Keratinocyte (primary cell): ENCODE measurements around the gene CTAGE4.
"Not testable (repeated sequence)": the region's sequence is repeated elsewhere in the genome, so short reads cannot be mapped to it uniquely, and the experiment has no call there.

ENCODE experiments used
- EZH2 ChIP-seq: IDR thresholded peaks from one replicate; pipeline ENCODE4 v1.6.1; 2012; ENCODE audit warnings: inconsistent platforms, mild to moderate bottlenecking, low read length, moderate library complexity
- TF ChIP-seq, protein P1 (sequence below), 3 experiments: IDR thresholded peaks in 1 of 3; conservative IDR thresholded peaks in 1 of 3; optimal IDR thresholded peaks in 1 of 3; 2 replicates in 2 of 3; 3 replicates in 1 of 3; pipeline versions ENCODE3 to v1.5.1; 2011; ENCODE audit warnings: low read length in 3 of 3, mild to moderate bottlenecking in 3 of 3, moderate library complexity in 2 of 3, control low read depth in 1 of 3, inconsistent platforms in 1 of 3; ENCODE audit not compliant: insufficient read depth in 2 of 3; ENCODE audit errors: extremely low read depth in 1 of 3

DNA sequence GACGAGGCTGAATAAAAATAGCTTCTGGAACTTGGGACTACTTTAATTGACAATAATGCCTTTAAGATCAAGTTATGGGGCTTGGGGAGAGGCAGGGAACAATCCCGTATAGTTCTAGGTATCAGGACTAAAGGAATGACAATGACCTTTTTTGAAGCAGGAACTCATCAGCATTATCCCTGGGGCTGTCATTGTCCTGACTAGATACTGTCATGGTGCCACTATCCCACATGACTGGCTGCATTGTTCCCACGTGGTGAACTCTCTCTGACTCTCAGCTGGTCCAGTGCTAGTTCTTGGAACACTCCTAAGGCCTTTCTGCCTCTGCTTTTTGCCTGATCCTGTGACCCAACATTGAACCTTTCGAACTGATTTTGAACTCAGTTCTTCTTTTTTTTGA lies 15.7 kb downstream of the CTAGE4 start:
- TF ChIP-seq, protein P1, sequence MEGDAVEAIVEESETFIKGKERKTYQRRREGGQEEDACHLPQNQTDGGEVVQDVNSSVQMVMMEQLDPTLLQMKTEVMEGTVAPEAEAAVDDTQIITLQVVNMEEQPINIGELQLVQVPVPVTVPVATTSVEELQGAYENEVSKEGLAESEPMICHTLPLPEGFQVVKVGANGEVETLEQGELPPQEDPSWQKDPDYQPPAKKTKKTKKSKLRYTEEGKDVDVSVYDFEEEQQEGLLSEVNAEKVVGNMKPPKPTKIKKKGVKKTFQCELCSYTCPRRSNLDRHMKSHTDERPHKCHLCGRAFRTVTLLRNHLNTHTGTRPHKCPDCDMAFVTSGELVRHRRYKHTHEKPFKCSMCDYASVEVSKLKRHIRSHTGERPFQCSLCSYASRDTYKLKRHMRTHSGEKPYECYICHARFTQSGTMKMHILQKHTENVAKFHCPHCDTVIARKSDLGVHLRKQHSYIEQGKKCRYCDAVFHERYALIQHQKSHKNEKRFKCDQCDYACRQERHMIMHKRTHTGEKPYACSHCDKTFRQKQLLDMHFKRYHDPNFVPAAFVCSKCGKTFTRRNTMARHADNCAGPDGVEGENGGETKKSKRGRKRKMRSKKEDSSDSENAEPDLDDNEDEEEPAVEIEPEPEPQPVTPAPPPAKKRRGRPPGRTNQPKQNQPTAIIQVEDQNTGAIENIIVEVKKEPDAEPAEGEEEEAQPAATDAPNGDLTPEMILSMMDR (optimal IDR thresholded peaks at IDR 0.05 in 1 of 3, IDR thresholded peaks at IDR 0.05 in 1 of 3, conservative IDR thresholded peaks at IDR 0.05 in 1 of 3; ENCODE audit: extremely low read depth in 1 of 3, insufficient read depth in 2 of 3, low read length in 3 of 3), result not testable (repeated sequence)
- TF ChIP-seq EZH2, result not testable (repeated sequence)
